ENCODE results near the gene NIP7. TPM values are rescaled to one million over a fixed set of nuclear protein-coding genes. Genes with fewer than 3 reads are reported as not detected.

Gene NIP7
- total RNA-seq, 1 donor from 2014 or later, result 27.2 TPM

DNA sequence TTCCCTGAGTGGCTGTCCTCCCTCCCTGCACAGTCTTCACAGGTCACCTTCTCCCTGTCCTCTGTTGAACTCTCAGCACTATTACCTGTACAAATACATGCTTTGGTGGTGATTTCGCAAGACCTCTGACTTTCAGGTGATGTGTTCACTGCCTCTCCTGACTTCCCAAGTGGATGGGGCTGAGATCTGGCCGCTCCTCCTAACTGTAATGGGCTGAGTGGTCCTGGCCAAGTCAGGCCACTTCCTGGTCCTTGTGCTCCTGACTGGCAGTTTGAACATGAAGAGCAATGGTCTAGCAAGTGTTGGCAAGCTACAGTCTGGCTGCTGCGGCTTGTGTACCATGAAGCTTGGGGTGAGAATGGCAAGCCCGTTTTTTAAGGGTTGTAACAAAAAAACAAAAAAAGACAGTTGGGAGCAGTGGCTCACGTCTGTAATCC, 23.7 kb downstream of the NIP7 start:
- no peak overlapping the region for H3K4me3 ChIP-seq (ENCODE audit: low read depth, low read length)
- TF ChIP-seq, protein P1, sequence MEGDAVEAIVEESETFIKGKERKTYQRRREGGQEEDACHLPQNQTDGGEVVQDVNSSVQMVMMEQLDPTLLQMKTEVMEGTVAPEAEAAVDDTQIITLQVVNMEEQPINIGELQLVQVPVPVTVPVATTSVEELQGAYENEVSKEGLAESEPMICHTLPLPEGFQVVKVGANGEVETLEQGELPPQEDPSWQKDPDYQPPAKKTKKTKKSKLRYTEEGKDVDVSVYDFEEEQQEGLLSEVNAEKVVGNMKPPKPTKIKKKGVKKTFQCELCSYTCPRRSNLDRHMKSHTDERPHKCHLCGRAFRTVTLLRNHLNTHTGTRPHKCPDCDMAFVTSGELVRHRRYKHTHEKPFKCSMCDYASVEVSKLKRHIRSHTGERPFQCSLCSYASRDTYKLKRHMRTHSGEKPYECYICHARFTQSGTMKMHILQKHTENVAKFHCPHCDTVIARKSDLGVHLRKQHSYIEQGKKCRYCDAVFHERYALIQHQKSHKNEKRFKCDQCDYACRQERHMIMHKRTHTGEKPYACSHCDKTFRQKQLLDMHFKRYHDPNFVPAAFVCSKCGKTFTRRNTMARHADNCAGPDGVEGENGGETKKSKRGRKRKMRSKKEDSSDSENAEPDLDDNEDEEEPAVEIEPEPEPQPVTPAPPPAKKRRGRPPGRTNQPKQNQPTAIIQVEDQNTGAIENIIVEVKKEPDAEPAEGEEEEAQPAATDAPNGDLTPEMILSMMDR (conservative IDR thresholded peaks at IDR 0.05; ENCODE audit: low read depth, low read length), result no peak
- no peak for DNase-seq (ENCODE audit: low read depth)

DNA sequence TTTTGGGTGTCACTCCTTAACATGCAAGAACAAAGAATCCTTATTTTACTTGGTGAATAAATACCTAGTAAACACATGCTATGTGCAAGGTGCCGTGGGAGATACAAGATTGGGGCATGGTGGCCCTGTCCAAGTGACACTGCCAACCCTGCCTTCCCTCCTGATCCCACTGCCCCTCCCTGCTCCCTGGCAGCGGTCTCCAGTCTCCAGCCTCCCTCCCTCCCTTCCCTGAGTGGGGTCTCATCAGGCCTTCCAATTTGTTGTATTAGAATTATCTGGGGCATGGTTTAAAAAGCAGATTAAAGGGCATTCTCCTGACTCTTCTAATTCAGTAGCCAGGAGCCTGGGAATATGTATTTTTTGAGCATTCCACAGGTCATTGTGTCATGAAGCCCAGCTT, 24.5 kb downstream of the NIP7 start:
- no peak overlapping the region for H3K4me3 ChIP-seq (ENCODE audit: low read depth, low read length)
- no peak for DNase-seq (ENCODE audit: low read depth)
- TF ChIP-seq, protein P1 (conservative IDR thresholded peaks at IDR 0.05; ENCODE audit: low read depth, low read length), result no peak

DNA sequence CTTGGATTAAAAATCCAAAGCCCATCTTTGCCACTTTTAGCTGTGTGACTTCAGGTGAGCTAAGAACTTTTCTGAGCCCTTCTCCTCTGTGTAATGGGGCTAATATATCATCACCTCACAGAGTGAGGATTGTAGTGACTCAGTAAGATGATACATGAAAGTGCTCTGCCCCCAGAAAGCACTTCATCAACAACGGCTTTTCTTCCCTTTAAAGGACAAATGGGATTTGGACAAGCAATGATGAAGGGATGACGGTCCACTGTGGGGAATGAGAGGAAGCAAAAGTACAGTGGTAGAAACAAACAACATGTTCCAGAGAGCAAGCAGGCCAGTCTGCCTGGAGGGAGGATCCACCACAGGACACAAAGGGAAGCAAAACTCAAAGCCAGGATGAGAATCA, 26.3 kb downstream of the NIP7 start:
- no peak overlapping the region for H3K4me3 ChIP-seq (ENCODE audit: low read depth, low read length)
- no peak for DNase-seq (ENCODE audit: low read depth)
- TF ChIP-seq, protein P1 (conservative IDR thresholded peaks at IDR 0.05; ENCODE audit: low read depth, low read length), result no peak

DNA sequence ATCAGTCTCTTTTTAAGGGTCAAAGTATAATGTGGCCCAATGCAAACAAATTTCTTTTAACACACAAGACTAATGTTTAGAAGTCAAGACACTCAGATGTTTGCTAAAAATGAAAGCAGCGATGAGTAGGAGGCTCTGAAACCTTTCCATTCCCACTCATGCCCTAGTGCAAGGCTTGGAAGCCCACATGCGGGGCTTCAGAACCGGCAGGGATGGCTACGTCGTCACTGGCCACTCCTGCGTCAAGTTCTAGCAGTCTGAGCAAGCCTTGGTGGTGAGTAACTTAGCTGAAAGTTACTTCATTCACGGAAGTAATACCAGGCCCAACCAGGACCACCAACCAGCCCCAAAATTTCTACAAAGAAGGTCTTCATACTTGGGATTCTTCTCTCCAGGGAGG, 26.9 kb downstream of the NIP7 start:
- no peak overlapping the region for H3K4me3 ChIP-seq (ENCODE audit: low read depth, low read length)
- TF ChIP-seq, protein P1 (conservative IDR thresholded peaks at IDR 0.05; ENCODE audit: low read depth, low read length), result no peak
- no peak for DNase-seq (ENCODE audit: low read depth)

DNA sequence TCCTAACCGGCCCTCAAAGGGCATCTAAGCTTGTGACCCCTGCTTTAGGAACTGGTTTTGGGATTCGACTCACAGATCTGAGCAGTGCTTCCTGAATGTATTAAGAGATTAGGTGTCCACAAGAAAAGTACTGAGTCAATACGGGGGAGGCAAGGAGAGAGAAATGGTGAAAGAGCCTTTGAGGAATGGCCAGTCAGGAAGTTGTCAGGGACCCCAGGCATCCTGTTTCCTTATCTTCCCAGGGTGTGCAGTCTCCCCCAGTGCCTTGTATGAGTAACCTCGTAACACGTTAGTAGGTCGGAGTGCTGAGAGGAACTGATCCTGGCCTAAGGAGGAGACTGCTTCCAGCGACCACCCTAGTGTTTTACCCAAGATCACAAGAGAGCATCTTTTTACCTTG, 28.4 kb downstream of the NIP7 start:
- H3K4me3 ChIP-seq (ENCODE audit: low read depth, low read length), result no peak overlapping the region
- DNase-seq (ENCODE audit: low read depth), result no peak
- TF ChIP-seq, protein P1 (conservative IDR thresholded peaks at IDR 0.05; ENCODE audit: low read depth, low read length), result no peak

DNA sequence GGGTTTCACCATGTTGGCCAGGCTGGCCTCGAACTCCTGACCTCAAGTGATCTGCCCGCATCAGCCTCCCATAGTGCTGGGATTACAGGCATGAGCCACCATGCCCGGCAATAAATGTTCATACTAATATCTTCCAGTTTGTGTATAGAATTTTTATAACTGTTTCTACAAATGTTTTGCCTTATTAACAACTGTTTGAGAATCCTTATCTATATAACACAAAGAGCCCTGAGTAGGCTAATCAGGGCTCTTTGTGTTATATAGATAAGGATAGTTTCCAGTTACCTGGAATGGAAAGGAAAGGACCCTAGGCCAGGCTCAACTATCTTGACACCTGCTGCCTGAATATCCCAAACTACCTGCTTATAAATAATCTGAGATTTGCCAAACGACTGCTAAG, 29.3 kb downstream of the NIP7 start:
- TF ChIP-seq, protein P1 (conservative IDR thresholded peaks at IDR 0.05; ENCODE audit: low read depth, low read length), result no peak
- H3K4me3 ChIP-seq (ENCODE audit: low read depth, low read length), result no peak overlapping the region
- no peak for DNase-seq (ENCODE audit: low read depth)

DNA sequence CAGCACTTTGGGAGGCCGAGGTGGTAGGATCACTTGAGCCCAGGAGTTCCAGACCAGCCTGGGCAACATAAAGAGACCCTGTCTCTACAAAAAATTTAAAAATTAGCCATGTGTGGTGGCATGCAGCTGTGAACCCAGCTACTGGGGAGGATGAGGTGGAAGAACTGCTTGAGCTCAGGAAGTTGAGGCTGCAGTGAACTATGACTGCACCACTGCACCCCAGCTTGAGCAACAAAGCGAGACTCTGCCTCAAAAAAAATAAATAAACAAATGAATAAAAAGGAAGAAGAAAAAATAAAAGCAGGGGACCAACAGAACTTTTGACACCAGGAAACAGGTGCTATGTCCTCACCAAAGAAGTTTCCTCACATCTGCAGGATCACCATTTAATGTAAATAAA, 32.0 kb downstream of the NIP7 start:
- H3K4me3 ChIP-seq (ENCODE audit: low read depth, low read length), result no peak overlapping the region
- TF ChIP-seq, protein P1 (conservative IDR thresholded peaks at IDR 0.05; ENCODE audit: low read depth, low read length), result no peak
- DNase-seq (ENCODE audit: low read depth), result no peak
